Lower leg skin (tissue), 3 donors: ENCODE data around the gene CLDN12.

Source experiments
- CTCF ChIP-seq, 3 donors: fragments of 450-650 bp; IDR thresholded peaks; one replicate each; pipeline ENCODE4 v1.5.1; 2016; ENCODE audit warnings: antibody characterized with exemption in 3 of 3, mild to moderate bottlenecking in 3 of 3, moderate library complexity in 2 of 3
- POLR2A ChIP-seq, 2 donors: fragments of 450-650 bp; IDR thresholded peaks; one replicate each; pipeline ENCODE4 v1.6.1; 2016 to 2017; ENCODE audit warnings: antibody characterized with exemption in 2 of 2, mild to moderate bottlenecking in 1 of 2, moderate library complexity in 1 of 2

- TF ChIP-seq POLR2A (IDR thresholded peaks at IDR 0.05) = no peak
- TF ChIP-seq CTCF (IDR thresholded peaks at IDR 0.05) = no peak
Measured at GRCh38 chr7:90424720-90425119, 21.5 kb downstream of the CLDN12 start.
